SU-DHL-6 (cell line): Measurements from ENCODE around the gene ETV6.

Source experiments
- H2AFZ ChIP-seq: fragments of 200-600 bp; sonication (generic); 2 replicates; pipeline ENCODE4 v1.6.1; 2014; ENCODE audit warnings: low read depth, mild to moderate bottlenecking, moderate library complexity, mixed read lengths, antibody characterized with exemption, low read length; ENCODE audit not compliant: severe bottlenecking
- H3F3A ChIP-seq: fragments of 200-600 bp; shearing (Covaris generic); 2 replicates; pipeline ENCODE4 v1.6.0; 2016; ENCODE audit warnings: antibody characterized with exemption, mild to moderate bottlenecking; ENCODE audit not compliant: insufficient read depth
- H3K27ac ChIP-seq: fragments of 200-600 bp; sonication (generic); 2 replicates; pipeline ENCODE4 v1.5.1; 2016; ENCODE audit warnings: low read depth, mild to moderate bottlenecking, low read length, moderate library complexity, mixed read lengths
- H3K27me3 ChIP-seq: fragments of 200-600 bp; sonication (generic), shearing (Covaris generic); 2 replicates; pipeline ENCODE4 v1.6.0; 2014; ENCODE audit warnings: mild to moderate bottlenecking, low read length
- H3K36me3 ChIP-seq: fragments of 200-600 bp; sonication (generic); 2 replicates; pipeline ENCODE4 v1.6.1; 2014; ENCODE audit warnings: mild to moderate bottlenecking, low read length, mixed read lengths
- H3K4me2 ChIP-seq: fragments of 300-600, 200-600 bp; shearing (Covaris generic), sonication (generic); 2 replicates; pipeline ENCODE4 v1.6.0; 2014; ENCODE audit warnings: low read length, low read depth, mild to moderate bottlenecking; ENCODE audit not compliant: poor library complexity, severe bottlenecking
- H3K4me3 ChIP-seq: fragments of 200-600 bp; sonication (generic); 2 replicates; pipeline ENCODE4 v1.5.1; 2014; ENCODE audit warnings: antibody characterized with exemption, low read length, mild to moderate bottlenecking, mixed read lengths; ENCODE audit not compliant: insufficient read depth, poor library complexity, severe bottlenecking
- H3K79me2 ChIP-seq: fragments of 200-600 bp; sonication (generic); 2 replicates; pipeline ENCODE4 v1.6.1; 2014; ENCODE audit warnings: mild to moderate bottlenecking, low read length, moderate library complexity; ENCODE audit not compliant: insufficient read depth
- H3K9ac ChIP-seq: fragments of 200-600 bp; sonication (generic); 2 replicates; pipeline ENCODE4 v1.7.0; 2014; ENCODE audit warnings: mild to moderate bottlenecking, low read length
- H3K9me2 ChIP-seq: fragments of 200-600 bp; sonication (generic); replicated peaks from 2 replicates; pipeline ENCODE4 v1.6.1; 2014; ENCODE audit warnings: low read length; ENCODE audit not compliant: insufficient read depth
- H3K9me3 ChIP-seq: fragments of 200-600 bp; sonication (generic); 2 replicates; pipeline ENCODE4 v1.6.1; 2014; ENCODE audit warnings: low read length, mixed read lengths; ENCODE audit not compliant: insufficient read depth
- H4K20me1 ChIP-seq: fragments of 200-600 bp; sonication (generic); 2 replicates; pipeline ENCODE4 v1.6.1; 2014; ENCODE audit warnings: low read depth, mild to moderate bottlenecking, antibody characterized with exemption, low read length, moderate library complexity, mixed read lengths
- EZH2phosphoT487 ChIP-seq: fragments of 200-600 bp; sonication (generic), shearing (Covaris generic); conservative IDR thresholded peaks from 2 replicates; pipeline ENCODE4 v1.6.1; 2018; ENCODE audit warnings: mild to moderate bottlenecking, antibody characterized with exemption, low read length, moderate library complexity, mixed read lengths
- TF ChIP-seq, protein P1 (sequence below): fragments of 200-600 bp; sonication (generic); IDR thresholded peaks from one replicate; pipeline ENCODE4 v1.5.1; 2017; ENCODE audit warnings: antibody characterized with exemption, mild to moderate bottlenecking, low read length, moderate library complexity; ENCODE audit not compliant: insufficient read depth, poor library complexity, severe bottlenecking

The ETV6 gene

DNA sequence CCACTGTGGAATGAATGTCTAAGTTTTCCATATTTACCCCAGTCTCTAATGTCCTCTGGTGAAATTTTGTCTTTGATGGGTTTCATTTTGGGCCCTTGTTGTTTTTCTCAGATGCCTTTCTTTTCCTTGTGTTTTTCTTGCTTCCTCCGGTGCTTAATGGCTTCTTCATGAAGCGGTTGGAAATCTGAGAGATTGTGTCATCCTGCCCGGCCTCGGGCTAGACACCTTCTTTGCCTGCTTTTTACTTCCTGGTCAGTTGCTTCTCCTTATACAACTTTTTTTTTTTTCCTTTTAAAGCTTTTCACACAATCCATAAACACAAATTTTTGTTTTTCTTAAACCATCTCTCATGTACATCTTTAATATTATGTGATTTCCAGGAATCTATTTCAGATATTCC, 7.1 kb downstream of the ETV6 start:
- Histone ChIP-seq H3K9me2 (no peaks in the 10 kb centered on the region), H4K20me1 (no peaks in the 10 kb centered on the region), H3K79me2 (no peaks in the 10 kb centered on the region)

DNA sequence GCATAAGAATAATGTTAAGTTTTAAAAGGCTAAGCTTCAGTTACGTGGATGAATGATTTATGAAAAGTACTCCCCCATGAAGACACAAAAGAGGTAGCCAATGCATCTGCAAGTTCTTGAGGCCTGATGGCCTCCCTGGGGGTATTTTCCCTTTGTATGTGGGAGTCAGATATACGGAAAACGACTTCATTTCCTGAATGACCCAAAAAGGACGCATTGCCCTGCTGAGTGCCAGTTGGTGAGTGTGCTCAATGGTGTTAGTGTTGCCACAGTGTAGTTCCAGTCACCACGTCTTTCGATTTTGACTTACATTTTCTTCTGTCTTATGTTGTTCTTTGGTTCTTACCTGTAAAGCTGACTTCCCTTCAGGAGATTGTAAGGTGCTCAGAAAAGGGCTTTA, 8.0 kb downstream of the ETV6 start:
- Histone ChIP-seq H3K27me3 (no peaks in the 10 kb centered on the region), H3K9me2 (no peaks in the 10 kb centered on the region), H3K79me2 (no peaks in the 10 kb centered on the region), H3K4me3 (no peak overlapping the region), H3K36me3 (no peaks in the 10 kb centered on the region), H3K9me3 (no peaks in the 10 kb centered on the region), H3F3A (no peaks in the 10 kb centered on the region), H3K9ac (no peak overlapping the region), H4K20me1 (no peaks in the 10 kb centered on the region), H3K27ac (no peak overlapping the region), H2AFZ (no peak overlapping the region), H3K4me2 (no peak overlapping the region)
- TF ChIP-seq, protein P1, sequence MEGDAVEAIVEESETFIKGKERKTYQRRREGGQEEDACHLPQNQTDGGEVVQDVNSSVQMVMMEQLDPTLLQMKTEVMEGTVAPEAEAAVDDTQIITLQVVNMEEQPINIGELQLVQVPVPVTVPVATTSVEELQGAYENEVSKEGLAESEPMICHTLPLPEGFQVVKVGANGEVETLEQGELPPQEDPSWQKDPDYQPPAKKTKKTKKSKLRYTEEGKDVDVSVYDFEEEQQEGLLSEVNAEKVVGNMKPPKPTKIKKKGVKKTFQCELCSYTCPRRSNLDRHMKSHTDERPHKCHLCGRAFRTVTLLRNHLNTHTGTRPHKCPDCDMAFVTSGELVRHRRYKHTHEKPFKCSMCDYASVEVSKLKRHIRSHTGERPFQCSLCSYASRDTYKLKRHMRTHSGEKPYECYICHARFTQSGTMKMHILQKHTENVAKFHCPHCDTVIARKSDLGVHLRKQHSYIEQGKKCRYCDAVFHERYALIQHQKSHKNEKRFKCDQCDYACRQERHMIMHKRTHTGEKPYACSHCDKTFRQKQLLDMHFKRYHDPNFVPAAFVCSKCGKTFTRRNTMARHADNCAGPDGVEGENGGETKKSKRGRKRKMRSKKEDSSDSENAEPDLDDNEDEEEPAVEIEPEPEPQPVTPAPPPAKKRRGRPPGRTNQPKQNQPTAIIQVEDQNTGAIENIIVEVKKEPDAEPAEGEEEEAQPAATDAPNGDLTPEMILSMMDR = no peak
- TF ChIP-seq EZH2phosphoT487 = no peak

More for the DNA sequence above, 7.1 kb downstream of the ETV6 start:
- no peaks in the 10 kb centered on the region for H3K36me3 ChIP-seq
- no peak overlapping the region for H3K9ac ChIP-seq
- H3K4me2 ChIP-seq = no peak overlapping the region
- H2AFZ ChIP-seq = no peak overlapping the region
- no peaks in the 10 kb centered on the region for H3K27me3 ChIP-seq
- no peak overlapping the region for H3K4me3 ChIP-seq
- TF ChIP-seq, protein P1 = no peak
- no peak for TF ChIP-seq EZH2phosphoT487
- no peaks in the 10 kb centered on the region for H3F3A ChIP-seq
- H3K9me3 ChIP-seq = no peaks in the 10 kb centered on the region
- H3K27ac ChIP-seq = no peak overlapping the region

DNA sequence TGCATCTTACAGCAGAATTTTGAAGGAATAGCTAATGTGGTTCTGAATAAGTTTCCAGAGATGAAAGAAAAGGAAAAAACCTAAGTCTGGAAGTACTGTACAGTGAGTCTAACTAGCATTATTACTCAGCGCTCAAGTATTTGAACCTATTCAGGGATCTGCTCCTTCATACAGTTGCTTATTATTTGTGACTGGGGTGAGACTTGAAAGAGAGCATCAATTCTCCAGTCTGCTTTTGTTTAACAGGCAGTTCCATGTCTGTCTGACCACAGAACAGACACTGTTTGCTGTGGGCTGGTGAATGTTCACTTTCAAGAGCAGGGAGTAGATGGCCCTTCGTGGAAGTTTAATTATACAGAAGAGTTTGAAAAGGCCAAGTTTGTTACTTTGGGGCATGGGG, 9.3 kb downstream of the ETV6 start:
- Histone ChIP-seq H3K9me3 (no peaks in the 10 kb centered on the region), H3K9me2 (no peaks in the 10 kb centered on the region), H3K79me2 (no peaks in the 10 kb centered on the region), H3K4me3 (no peak overlapping the region), H3F3A (no peaks in the 10 kb centered on the region), H3K4me2 (no peak overlapping the region), H3K9ac (no peak overlapping the region), H3K27ac (no peak overlapping the region), H4K20me1 (no peaks in the 10 kb centered on the region), H2AFZ (no peak overlapping the region), H3K27me3 (no peaks in the 10 kb centered on the region), H3K36me3 (no peaks in the 10 kb centered on the region)
- TF ChIP-seq, protein P1 = no peak
- TF ChIP-seq EZH2phosphoT487 = no peak
